HepG2 (cell line): ENCODE measurements around the gene ID4. TPM values are rescaled to one million over a fixed set of nuclear protein-coding genes. Genes with fewer than 3 reads are reported as not detected.

Source experiments
- AGO1 ChIP-seq: fragments of 200-400 bp; formaldehyde crosslinking; IDR thresholded peaks from 2 replicates; pipeline ENCODE4 v1.6.1; 2017; ENCODE audit warnings: mild to moderate bottlenecking, low read depth, low read length, moderate library complexity; ENCODE audit not compliant: poor library complexity, severe bottlenecking
- CAMTA2 ChIP-seq: sonication (generic); formaldehyde crosslinking; IDR thresholded peaks from 2 replicates; pipeline ENCODE4 v1.4.0; 2020; ENCODE audit warnings: mild to moderate bottlenecking, missing genetic modification reagents, borderline replicate concordance
- GABPB1 ChIP-seq: IDR thresholded peaks from 2 replicates; pipeline ENCODE4 v1.6.1; 2016; ENCODE audit warnings: mild to moderate bottlenecking, missing genetic modification reagents, moderate library complexity, missing compliant biosample characterization
- GZF1 ChIP-seq: sonication (generic); formaldehyde crosslinking; IDR thresholded peaks from 2 replicates; pipeline ENCODE4 v1.5.1; 2020; ENCODE audit warnings: mild to moderate bottlenecking, missing genetic modification reagents
- LCORL ChIP-seq, 2 experiments: fragments of 450-650 bp in 1 of 2; sonication (generic) in 1 of 2; formaldehyde crosslinking in 1 of 2; IDR thresholded peaks; 2 replicates each; pipeline versions ENCODE4 v1.5.0 to v1.6.1; 2017 to 2020; ENCODE audit warnings: antibody characterized with exemption in 1 of 2, missing genetic modification reagents in 1 of 2
- NR3C1 ChIP-seq: sonication (generic); formaldehyde crosslinking; IDR thresholded peaks from 2 replicates; pipeline ENCODE4 v1.4.0; 2020; ENCODE audit warnings: missing genetic modification reagents
- RXRB ChIP-seq: IDR thresholded peaks from 2 replicates; pipeline ENCODE4 v1.6.1; 2016; ENCODE audit warnings: borderline replicate concordance, missing genetic modification reagents, missing compliant biosample characterization
- TAF15 ChIP-seq: fragments of 200-400 bp; formaldehyde crosslinking; IDR thresholded peaks from one replicate; pipeline ENCODE4 v1.6.1; 2018; ENCODE audit warnings: mild to moderate bottlenecking, low read depth, low read length; ENCODE audit not compliant: poor library complexity, severe bottlenecking
- ZBTB8A ChIP-seq: sonication (generic); formaldehyde crosslinking; IDR thresholded peaks from 2 replicates; pipeline ENCODE4 v1.4.0; 2020; ENCODE audit warnings: mild to moderate bottlenecking, low read depth, missing genetic modification reagents, borderline replicate concordance
- ZNF225 ChIP-seq: sonication (generic); formaldehyde crosslinking; IDR thresholded peaks from 2 replicates; pipeline ENCODE4 v1.4.0; 2020; ENCODE audit warnings: mild to moderate bottlenecking, missing genetic modification reagents
- ZNF615 ChIP-seq: sonication (generic); formaldehyde crosslinking; IDR thresholded peaks from 2 replicates; pipeline ENCODE4 v1.5.0; 2020; ENCODE audit warnings: mild to moderate bottlenecking, missing genetic modification reagents, borderline replicate concordance
- ZNF777 ChIP-seq: sonication (generic); formaldehyde crosslinking; IDR thresholded peaks from 2 replicates; pipeline ENCODE4 v1.4.0; 2020; ENCODE audit warnings: missing genetic modification reagents
- polyA plus RNA-seq, 8 experiments: library from polyadenylated mRNA; depleted of rRNA in 3 of 8; stranded (reverse) in 7 of 8; unstranded in 1 of 8; fragments of >200 nt; fragmentation: Illumina TruSeq in 4 of 8; extraction: Trizol in 4 of 8; gene quantifications; 2 replicates each; pipeline versions ENCODE4 v1.2.1 to v1.2.3, GENCODE V29; 2011 to 2016; ENCODE audit warnings: low read depth in 4 of 8, missing spikeins in 1 of 8, mixed read lengths in 1 of 8; ENCODE audit not compliant: insufficient read depth in 1 of 8
- total RNA-seq, 5 experiments: library from RNA; depleted of rRNA; stranded (reverse); fragments of >200 nt; fragmentation: Illumina TruSeq; extraction: Trizol; gene quantifications; 2 replicates each; pipeline ENCODE4 v1.2.3, GENCODE V29; 2016; ENCODE audit warnings: low read depth in 1 of 5
- TF ChIP-seq, protein P1 (sequence below): sonication (generic); formaldehyde crosslinking; IDR thresholded peaks from 2 replicates; pipeline ENCODE4 v1.8.1; 2023; ENCODE audit warnings: mild to moderate bottlenecking, inconsistent platforms, moderate library complexity, missing genetic modification reagents, borderline replicate concordance
- TF ChIP-seq, protein P2 (sequence below): sonication (generic); formaldehyde crosslinking; IDR thresholded peaks from 2 replicates; pipeline ENCODE4 v1.4.0; 2020; ENCODE audit warnings: missing genetic modification reagents, borderline replicate concordance
- TF ChIP-seq, protein P3 (sequence below), 2 experiments: sonication (generic) in 1 of 2; formaldehyde crosslinking in 1 of 2; IDR thresholded peaks; 2 replicates each; pipeline versions ENCODE4 v1.4.0 to v1.6.1; 2016 to 2020; ENCODE audit warnings: borderline replicate concordance in 1 of 2, low read depth in 1 of 2, mild to moderate bottlenecking in 1 of 2, missing genetic modification reagents in 1 of 2
- TF ChIP-seq, protein P4 (sequence below): sonication (generic); formaldehyde crosslinking; IDR thresholded peaks from 2 replicates; pipeline ENCODE4 v1.5.1; 2020; ENCODE audit warnings: missing genetic modification reagents, mild to moderate bottlenecking, borderline replicate concordance

The ID4 gene
- total and polyA plus RNA-seq, 2 of the 13 experiments (the other 11 are each of a cell fraction or from before 2014, with no cell fraction given) = 0.20 to 0.44 TPM

DNA sequence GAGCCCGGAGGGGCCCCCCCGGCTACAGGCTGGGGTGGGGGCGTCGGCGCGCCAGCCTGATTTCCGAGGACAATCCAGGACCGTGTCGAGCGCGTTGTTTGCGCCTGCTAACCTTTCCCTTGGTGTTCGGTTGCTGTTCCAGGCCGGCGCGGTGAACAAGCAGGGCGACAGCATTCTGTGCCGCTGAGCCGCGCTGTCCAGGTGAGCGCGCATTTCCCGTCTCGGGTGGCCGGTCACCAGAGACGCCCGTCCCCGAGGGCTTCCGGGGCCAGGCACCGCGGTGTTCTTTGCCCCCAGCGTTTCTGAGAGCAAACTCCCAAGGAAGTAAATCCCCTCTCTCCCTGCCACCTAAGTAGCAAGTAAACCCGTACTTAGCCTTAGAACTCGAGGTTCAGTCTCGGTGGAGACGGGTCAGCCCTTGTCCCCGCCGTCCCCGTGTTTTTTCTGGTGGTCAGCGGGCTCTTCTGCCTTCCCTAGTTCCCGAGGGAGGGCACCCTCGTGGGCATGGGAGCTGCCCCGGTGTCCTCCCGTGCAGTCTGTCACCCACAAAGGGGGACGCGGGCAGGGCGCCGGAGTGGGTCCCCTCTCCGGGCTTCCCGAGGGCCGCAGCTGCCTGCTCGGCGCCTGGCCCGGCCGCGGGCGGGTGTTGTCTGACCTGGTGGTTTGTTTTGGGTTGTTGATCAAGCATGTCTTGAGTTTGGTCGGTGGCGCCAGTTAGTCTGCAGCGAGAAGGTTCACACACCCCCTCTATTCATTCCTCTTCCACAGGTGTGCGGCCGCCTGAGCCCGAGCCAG is 1.5 kb downstream of the ID4 start (continued):
- TF ChIP-seq, protein P1, sequence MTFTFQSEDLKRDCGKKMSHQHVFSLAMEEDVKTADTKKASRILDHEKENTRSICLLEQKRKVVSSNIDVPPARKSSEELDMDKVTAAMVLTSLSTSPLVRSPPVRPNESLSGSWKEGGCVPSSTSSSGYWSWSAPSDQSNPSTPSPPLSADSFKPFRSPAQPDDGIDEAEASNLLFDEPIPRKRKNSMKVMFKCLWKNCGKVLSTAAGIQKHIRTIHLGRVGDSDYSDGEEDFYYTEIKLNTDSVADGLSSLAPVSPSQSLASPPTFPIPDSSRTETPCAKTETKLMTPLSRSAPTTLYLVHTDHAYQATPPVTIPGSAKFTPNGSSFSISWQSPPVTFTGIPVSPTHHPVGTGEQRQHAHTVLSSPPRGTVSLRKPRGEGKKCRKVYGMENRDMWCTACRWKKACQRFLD = no peak
- TF ChIP-seq ZNF777 (CRISPR knock-in tag) (peak; percentile 90), ZNF225 (CRISPR knock-in tag) (peak; percentile 5; the same call in 1 of the 2 replicates), ZNF615 (CRISPR knock-in tag) (no peak), ZBTB8A (CRISPR knock-in tag) (no peak), TAF15 (no peak), CAMTA2 (CRISPR knock-in tag) (no peak), GABPB1 (CRISPR knock-in tag) (peak; percentile 59), RXRB (CRISPR knock-in tag) (no peak), AGO1 (peak; percentile 71), NR3C1 (CRISPR knock-in tag) (no peak), GZF1 (CRISPR knock-in tag) (no peak), LCORL (IDR thresholded peaks at IDR 0.05) (no peak), LCORL (CRISPR knock-in tag; IDR thresholded peaks at IDR 0.05) (no peak)
- TF ChIP-seq, protein P2, sequence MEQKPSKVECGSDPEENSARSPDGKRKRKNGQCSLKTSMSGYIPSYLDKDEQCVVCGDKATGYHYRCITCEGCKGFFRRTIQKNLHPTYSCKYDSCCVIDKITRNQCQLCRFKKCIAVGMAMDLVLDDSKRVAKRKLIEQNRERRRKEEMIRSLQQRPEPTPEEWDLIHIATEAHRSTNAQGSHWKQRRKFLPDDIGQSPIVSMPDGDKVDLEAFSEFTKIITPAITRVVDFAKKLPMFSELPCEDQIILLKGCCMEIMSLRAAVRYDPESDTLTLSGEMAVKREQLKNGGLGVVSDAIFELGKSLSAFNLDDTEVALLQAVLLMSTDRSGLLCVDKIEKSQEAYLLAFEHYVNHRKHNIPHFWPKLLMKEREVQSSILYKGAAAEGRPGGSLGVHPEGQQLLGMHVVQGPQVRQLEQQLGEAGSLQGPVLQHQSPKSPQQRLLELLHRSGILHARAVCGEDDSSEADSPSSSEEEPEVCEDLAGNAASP (CRISPR knock-in tag) = no peak
- TF ChIP-seq, protein P3, sequence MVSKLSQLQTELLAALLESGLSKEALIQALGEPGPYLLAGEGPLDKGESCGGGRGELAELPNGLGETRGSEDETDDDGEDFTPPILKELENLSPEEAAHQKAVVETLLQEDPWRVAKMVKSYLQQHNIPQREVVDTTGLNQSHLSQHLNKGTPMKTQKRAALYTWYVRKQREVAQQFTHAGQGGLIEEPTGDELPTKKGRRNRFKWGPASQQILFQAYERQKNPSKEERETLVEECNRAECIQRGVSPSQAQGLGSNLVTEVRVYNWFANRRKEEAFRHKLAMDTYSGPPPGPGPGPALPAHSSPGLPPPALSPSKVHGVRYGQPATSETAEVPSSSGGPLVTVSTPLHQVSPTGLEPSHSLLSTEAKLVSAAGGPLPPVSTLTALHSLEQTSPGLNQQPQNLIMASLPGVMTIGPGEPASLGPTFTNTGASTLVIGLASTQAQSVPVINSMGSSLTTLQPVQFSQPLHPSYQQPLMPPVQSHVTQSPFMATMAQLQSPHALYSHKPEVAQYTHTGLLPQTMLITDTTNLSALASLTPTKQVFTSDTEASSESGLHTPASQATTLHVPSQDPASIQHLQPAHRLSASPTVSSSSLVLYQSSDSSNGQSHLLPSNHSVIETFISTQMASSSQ (IDR thresholded peaks at IDR 0.05; ENCODE audit: low read depth) = no peak
- TF ChIP-seq, protein P3 (CRISPR knock-in tag; IDR thresholded peaks at IDR 0.05; ENCODE audit: borderline replicate concordance) = no peak
- TF ChIP-seq, protein P4, sequence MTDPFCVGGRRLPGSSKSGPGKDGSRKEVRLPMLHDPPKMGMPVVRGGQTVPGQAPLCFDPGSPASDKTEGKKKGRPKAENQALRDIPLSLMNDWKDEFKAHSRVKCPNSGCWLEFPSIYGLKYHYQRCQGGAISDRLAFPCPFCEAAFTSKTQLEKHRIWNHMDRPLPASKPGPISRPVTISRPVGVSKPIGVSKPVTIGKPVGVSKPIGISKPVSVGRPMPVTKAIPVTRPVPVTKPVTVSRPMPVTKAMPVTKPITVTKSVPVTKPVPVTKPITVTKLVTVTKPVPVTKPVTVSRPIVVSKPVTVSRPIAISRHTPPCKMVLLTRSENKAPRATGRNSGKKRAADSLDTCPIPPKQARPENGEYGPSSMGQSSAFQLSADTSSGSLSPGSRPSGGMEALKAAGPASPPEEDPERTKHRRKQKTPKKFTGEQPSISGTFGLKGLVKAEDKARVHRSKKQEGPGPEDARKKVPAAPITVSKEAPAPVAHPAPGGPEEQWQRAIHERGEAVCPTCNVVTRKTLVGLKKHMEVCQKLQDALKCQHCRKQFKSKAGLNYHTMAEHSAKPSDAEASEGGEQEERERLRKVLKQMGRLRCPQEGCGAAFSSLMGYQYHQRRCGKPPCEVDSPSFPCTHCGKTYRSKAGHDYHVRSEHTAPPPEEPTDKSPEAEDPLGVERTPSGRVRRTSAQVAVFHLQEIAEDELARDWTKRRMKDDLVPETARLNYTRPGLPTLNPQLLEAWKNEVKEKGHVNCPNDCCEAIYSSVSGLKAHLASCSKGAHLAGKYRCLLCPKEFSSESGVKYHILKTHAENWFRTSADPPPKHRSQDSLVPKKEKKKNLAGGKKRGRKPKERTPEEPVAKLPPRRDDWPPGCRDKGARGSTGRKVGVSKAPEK = peak; percentile 78
